Prostate gland (tissue), 2 donors: Measurements from ENCODE around the gene SMAD7. TPM values are rescaled to one million over a fixed set of nuclear protein-coding genes. Genes with fewer than 3 reads are reported as not detected.

Experiments used
- DNase-seq: peaks from one replicate; pipeline ENCODE4 v3.0.0-alpha.2; 2019; ENCODE audit warnings: low spot score
- H3K27ac ChIP-seq, 2 donors: fragments of 200-600 bp; sonication (generic); 2 replicates each; pipeline ENCODE4 v1.5.1; 2017 to 2019
- H3K27me3 ChIP-seq: fragments of 200-600 bp; sonication (generic); replicated peaks from 2 replicates; pipeline ENCODE4 v1.5.1; 2019; ENCODE audit not compliant: insufficient read depth
- H3K36me3 ChIP-seq, 2 donors: fragments of 200-600 bp; sonication (generic); 1 replicate in 1 of 2; 2 replicates in 1 of 2; pipeline versions ENCODE4 v1.5.1 to v1.8.1; 2017 to 2019
- H3K4me1 ChIP-seq: fragments of 200-600 bp; sonication (generic); replicated peaks from 2 replicates; pipeline ENCODE4 v1.5.1; 2019
- H3K4me3 ChIP-seq, 2 donors: fragments of 200-600 bp; sonication (generic); 2 replicates each; pipeline ENCODE4 v1.5.1; 2017 to 2019
- H3K9me3 ChIP-seq: fragments of 200-600 bp; sonication (generic); 2 replicates; pipeline ENCODE4 v1.5.1; 2017
- CTCF ChIP-seq, 4 experiments: fragments of 200-600 bp in 2 of 4; fragments of 450-650 bp in 2 of 4; sonication (generic) in 2 of 4; IDR thresholded peaks; 1 replicate in 3 of 4; 2 replicates in 1 of 4; pipeline ENCODE4 v1.5.1; 2016 to 2019; ENCODE audit warnings: antibody characterized with exemption in 4 of 4, mild to moderate bottlenecking in 2 of 4, moderate library complexity in 2 of 4
- POLR2A ChIP-seq: fragments of 450-650 bp; IDR thresholded peaks from one replicate; pipeline ENCODE4 v1.6.1; 2016; ENCODE audit warnings: antibody characterized with exemption, mild to moderate bottlenecking
- POLR2AphosphoS5 ChIP-seq: sonication (generic); formaldehyde crosslinking; IDR thresholded peaks from one replicate; pipeline ENCODE4 v1.6.1; 2017; ENCODE audit warnings: antibody characterized with exemption
- WGBS: methylation state at CpG from one replicate; pipeline ENCODE4 v1.1.5; 2018; 5-methylcytosine and 5-hydroxymethylcytosine counted together
- intact Hi-C: fragments of 100-400 bp; cut with DNase I; formaldehyde crosslinking; loops from one replicate; pipeline ENCODE4 v1.14.2; 2022
- total RNA-seq, 2 donors: library from RNA; depleted of rRNA; stranded (reverse); fragments of >200 nt; gene quantifications; one replicate each; pipeline ENCODE4 v1.1.0, GENCODE V29; 2016

Gene SMAD7
- total RNA-seq, 2 donors from 2014 or later: 29.3 to 31.0 TPM

GRCh38 chr18:48993586-48993985 is 42.8 kb upstream of the SMAD7 start:
- Histone ChIP-seq H3K27me3 (no peaks in the 10 kb centered on the region), H3K27ac (no peak overlapping the region), H3K36me3 (no peaks in the 10 kb centered on the region), H3K4me1 (peaks cover 16% of the 10 kb centered on the region), H3K4me3 (no peak overlapping the region), H3K9me3 (no peaks in the 10 kb centered on the region)
- no peak for DNase-seq
- 76% methylated on average over 10 of the region's 10 CpGs for WGBS
- intact Hi-C loops: no loop called here
- TF ChIP-seq POLR2AphosphoS5 (no peak), POLR2A (no peak), CTCF (IDR thresholded peaks at IDR 0.05) (no peak)

GRCh38 chr18:48992791-48993555 is 42.2 kb upstream of the SMAD7 start:
- WGBS: 96% methylated on average over 12 of the region's 12 CpGs
- Histone ChIP-seq H3K9me3 (no peaks in the 10 kb centered on the region), H3K4me3 (no peak overlapping the region), H3K4me1 (peaks cover 10% of the 10 kb centered on the region), H3K27ac (no peak overlapping the region), H3K27me3 (no peaks in the 10 kb centered on the region), H3K36me3 (no peaks in the 10 kb centered on the region)
- intact Hi-C loops: no loop called here
- TF ChIP-seq CTCF (IDR thresholded peaks at IDR 0.05): no peak
- no peak for TF ChIP-seq POLR2A
- TF ChIP-seq POLR2AphosphoS5: no peak
- no peak for DNase-seq

GRCh38 chr18:48992133-48992532 is 41.4 kb upstream of the SMAD7 start:
- Histone ChIP-seq H3K4me3 (no peak overlapping the region), H3K36me3 (no peaks in the 10 kb centered on the region), H3K9me3 (no peaks in the 10 kb centered on the region), H3K4me1 (peaks cover 5% of the 10 kb centered on the region), H3K27ac (no peak overlapping the region), H3K27me3 (no peaks in the 10 kb centered on the region)
- intact Hi-C loops: no loop called here
- DNase-seq: no peak
- TF ChIP-seq POLR2A (no peak), POLR2AphosphoS5 (no peak), CTCF (IDR thresholded peaks at IDR 0.05) (no peak)
- WGBS: 94% methylated on average over 8 of the region's 8 CpGs

- H3K36me3 ChIP-seq: no peaks in the 10 kb centered on the region
- H3K27me3 ChIP-seq: no peaks in the 10 kb centered on the region
- H3K27ac ChIP-seq: no peak overlapping the region
- H3K4me1 ChIP-seq: peaks cover under 1% of the 10 kb centered on the region
- 89% methylated on average over 10 of the region's 10 CpGs for WGBS
- no peak for DNase-seq
- H3K9me3 ChIP-seq: no peaks in the 10 kb centered on the region
- intact Hi-C loops: no loop called here
- TF ChIP-seq POLR2A (no peak), CTCF (IDR thresholded peaks at IDR 0.05) (no peak), POLR2AphosphoS5 (no peak)
- H3K4me3 ChIP-seq: no peak overlapping the region
Observed at GRCh38 chr18:48991676-48992075, 40.9 kb upstream of the SMAD7 start.

GRCh38 chr18:48991319-48991660 is 40.5 kb upstream of the SMAD7 start:
- H3K27me3 ChIP-seq: no peaks in the 10 kb centered on the region
- no peaks in the 10 kb centered on the region for H3K36me3 ChIP-seq
- H3K27ac ChIP-seq: no peak overlapping the region
- H3K4me3 ChIP-seq: no peak overlapping the region
- H3K4me1 ChIP-seq: no peaks in the 10 kb centered on the region
- intact Hi-C loops: no loop called here
- 67% methylated on average over 4 of the region's 5 CpGs for WGBS
- no peaks in the 10 kb centered on the region for H3K9me3 ChIP-seq
- no peak for TF ChIP-seq POLR2A
- no peak for TF ChIP-seq CTCF (IDR thresholded peaks at IDR 0.05)
- no peak for TF ChIP-seq POLR2AphosphoS5
- DNase-seq: no peak
